OCI-LY7 (cell line): Measurements from ENCODE around the gene NDUFS4.

Experiments used
- CTCF ChIP-seq: fragments of 200-600 bp; sonication (generic); conservative IDR thresholded peaks from 2 replicates; pipeline ENCODE4 v1.5.1; 2014; ENCODE audit warnings: mild to moderate bottlenecking, antibody characterized with exemption, low read length, moderate library complexity, mixed read lengths
- EZH2phosphoT487 ChIP-seq: fragments of 200-600 bp; sonication (generic); IDR thresholded peaks from 2 replicates; pipeline ENCODE4 v1.6.1; 2018; ENCODE audit warnings: low read depth, borderline replicate concordance, mild to moderate bottlenecking, mixed run types, antibody characterized with exemption, low read length, moderate library complexity, mixed read lengths

GRCh38 chr5:53645078-53645477 is 84.6 kb downstream of the NDUFS4 start:
- TF ChIP-seq CTCF: no peak
- no peak for TF ChIP-seq EZH2phosphoT487
